ENCODE measurements around the gene BEAN1. TPM values are rescaled to one million over a fixed set of nuclear protein-coding genes. Genes with fewer than 3 reads are reported as not detected.

Gene BEAN1
- total RNA-seq, 1 experiment from 2014 or later, result 0.24 TPM

DNA sequence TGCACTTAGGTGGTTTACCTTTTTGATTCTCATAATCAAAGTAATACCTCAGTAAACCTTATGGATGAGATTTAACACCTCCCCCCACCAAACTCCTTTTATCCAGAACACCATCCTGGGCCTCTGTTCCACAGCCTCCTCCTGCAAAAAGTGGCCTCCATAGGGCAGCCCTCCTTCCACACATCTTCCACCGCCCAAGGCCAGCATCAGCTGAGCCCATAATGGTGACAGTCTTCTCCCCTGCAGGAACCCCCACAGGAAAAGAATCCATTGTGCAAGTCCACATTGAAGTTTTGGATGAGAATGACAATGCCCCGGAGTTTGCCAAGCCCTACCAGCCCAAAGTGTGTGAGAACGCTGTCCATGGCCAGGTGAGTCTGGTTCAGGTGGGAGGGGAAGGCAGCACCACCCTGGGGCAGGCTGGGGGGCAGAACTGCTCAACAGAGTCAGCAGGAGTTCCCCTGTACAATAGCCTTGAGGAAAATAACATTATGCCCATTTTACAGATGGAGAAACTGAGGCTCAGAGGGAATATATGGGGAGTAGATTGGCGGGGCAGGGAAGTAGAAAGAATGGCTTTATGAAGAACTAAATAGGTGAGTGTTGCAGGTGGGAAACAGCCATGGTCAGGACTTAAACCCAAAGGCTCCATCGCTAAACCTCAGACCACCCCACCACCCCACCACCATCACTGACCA, 29.2 kb upstream of the BEAN1 start:
- no peak overlapping the region for H3K18ac ChIP-seq (ENCODE audit: insufficient read length, low read depth, low read length)
- no peaks in the 10 kb centered on the region for H3K79me2 ChIP-seq (ENCODE audit: insufficient read depth, low read length)
- no peak overlapping the region for H2BK120ac ChIP-seq (ENCODE audit: low read depth, low read length, poor library complexity, severe bottlenecking)
- Mint-ChIP-seq H3K4me3 (no peak overlapping the region), H3K9me3 (no peaks in the 10 kb centered on the region), H3K27me3 (ENCODE audit: low read depth) (peaks cover 5% of the 10 kb centered on the region), H3K27ac (no peak overlapping the region), H3K4me1 (peaks cover 16 to 20% of the 10 kb centered on the region in 2 experiments), H3K36me3 (ENCODE audit: insufficient read depth in 1 of 3, low read depth in 3 of 3) (no peaks in the 10 kb centered on the region)
- H4K5ac ChIP-seq (ENCODE audit: insufficient read length, low read depth, low read length), result no peak overlapping the region
- no peaks in the 10 kb centered on the region for H3K79me1 ChIP-seq (ENCODE audit: insufficient read depth, low read depth, low read length, poor library complexity, severe bottlenecking)
- no peak overlapping the region for H2BK20ac ChIP-seq (ENCODE audit: low read depth, low read length, poor library complexity, severe bottlenecking)
- H3K27ac ChIP-seq (ENCODE audit: insufficient read length, low read depth, low read length), result no peak overlapping the region
- H3K56ac ChIP-seq (ENCODE audit: insufficient read length, low read depth, low read length), result no peak overlapping the region
- no peak overlapping the region for H3K4me2 ChIP-seq (ENCODE audit: insufficient read depth, insufficient read length, low read length)
- no peak overlapping the region for H4K91ac ChIP-seq (ENCODE audit: insufficient read length, low read depth, low read length)
- no peaks in the 10 kb centered on the region for H3K27me3 ChIP-seq (ENCODE audit: insufficient read depth, low read length)
- H3T11ph ChIP-seq (ENCODE audit: low read length), result no peak overlapping the region
- H3K23me2 ChIP-seq (ENCODE audit: insufficient read length, low read depth, low read length, poor library complexity, severe bottlenecking), result no peaks in the 10 kb centered on the region
- no peak for DNase-seq
- H2AK5ac ChIP-seq (ENCODE audit: insufficient read length, low read length), result no peak overlapping the region
- H4K20me1 ChIP-seq (ENCODE audit: control insufficient read depth, insufficient read depth, insufficient read length), result no peaks in the 10 kb centered on the region
- no peak overlapping the region for H4K8ac ChIP-seq (replicated peaks; ENCODE audit: insufficient read length, low read depth, low read length)
- H2BK5ac ChIP-seq (ENCODE audit: insufficient read length, low read length), result no peak overlapping the region
- no peak overlapping the region for H2BK15ac ChIP-seq (ENCODE audit: low read depth, low read length)
- no CpG with 5 or more reads among the region's 5 CpGs for WGBS (ENCODE audit: extremely low coverage, insufficient read length, low lambda C conversion rate)
- no peak overlapping the region for H2BK12ac ChIP-seq (ENCODE audit: insufficient read length, low read depth, low read length)
- H3K23ac ChIP-seq (ENCODE audit: insufficient read length, low read depth, low read length), result no peak overlapping the region
- no peak overlapping the region for H3K9ac ChIP-seq (ENCODE audit: extremely low read depth, insufficient read length, low read length)
- TF ChIP-seq CTCF (conservative IDR thresholded peaks at IDR 0.05), result no peak
- H3K4me1 ChIP-seq (ENCODE audit: insufficient read depth, low read length), result no peaks in the 10 kb centered on the region; the same call in 1 of the 2 replicates
- H2AFZ ChIP-seq (ENCODE audit: low read length), result no peak overlapping the region
- H3K9me3 ChIP-seq (ENCODE audit: control insufficient read depth, low read depth, low read length), result no peaks in the 10 kb centered on the region
- H3K4ac ChIP-seq (ENCODE audit: low read depth, low read length), result no peak overlapping the region
- no peak overlapping the region for H3K14ac ChIP-seq (ENCODE audit: insufficient read depth, low read length)
